Renal cortical epithelial cell (primary cell): ENCODE measurements around the gene STK32C. TPM values are rescaled to one million over a fixed set of nuclear protein-coding genes. Genes with fewer than 3 reads are reported as not detected.

Experiments used
- DNase-seq: peaks from one replicate; pipeline ENCODE4 v3.0.0-alpha.2; 2011; ENCODE audit warnings: low read depth
- total RNA-seq: library from RNA; depleted of rRNA; stranded (reverse); fragments of >200 nt; gene quantifications from 2 replicates; pipeline ENCODE4 v1.2.3, GENCODE V29; 2014

STK32C gene
- total RNA-seq, 1 donor from 2014 or later: 9.2 TPM

DNA sequence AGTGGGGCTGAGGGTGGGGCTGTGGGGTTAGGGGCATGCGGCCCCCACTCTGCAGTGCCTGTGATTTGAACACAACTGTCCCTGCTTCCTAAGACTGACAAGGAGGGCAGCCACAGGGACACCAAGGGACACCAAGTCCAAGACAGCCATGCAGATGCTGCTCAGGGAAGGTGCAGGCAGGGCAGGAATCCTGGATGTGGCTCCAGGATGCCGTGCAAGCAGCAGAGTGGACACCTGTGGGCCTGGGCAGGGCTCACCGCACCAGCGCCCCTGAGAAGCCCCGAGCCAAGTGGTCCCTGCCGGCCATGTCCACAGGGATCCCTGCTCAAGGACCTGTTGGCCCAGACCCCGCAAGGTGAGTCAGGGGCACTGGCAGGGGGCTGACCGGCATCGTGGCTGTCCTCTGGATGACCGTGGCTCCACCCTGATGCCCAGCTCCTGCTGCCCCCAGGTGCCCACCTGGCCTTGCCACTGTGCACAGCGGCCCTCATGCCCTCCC lies 58.5 kb downstream of the STK32C start:
- DNase-seq: no peak

DNA sequence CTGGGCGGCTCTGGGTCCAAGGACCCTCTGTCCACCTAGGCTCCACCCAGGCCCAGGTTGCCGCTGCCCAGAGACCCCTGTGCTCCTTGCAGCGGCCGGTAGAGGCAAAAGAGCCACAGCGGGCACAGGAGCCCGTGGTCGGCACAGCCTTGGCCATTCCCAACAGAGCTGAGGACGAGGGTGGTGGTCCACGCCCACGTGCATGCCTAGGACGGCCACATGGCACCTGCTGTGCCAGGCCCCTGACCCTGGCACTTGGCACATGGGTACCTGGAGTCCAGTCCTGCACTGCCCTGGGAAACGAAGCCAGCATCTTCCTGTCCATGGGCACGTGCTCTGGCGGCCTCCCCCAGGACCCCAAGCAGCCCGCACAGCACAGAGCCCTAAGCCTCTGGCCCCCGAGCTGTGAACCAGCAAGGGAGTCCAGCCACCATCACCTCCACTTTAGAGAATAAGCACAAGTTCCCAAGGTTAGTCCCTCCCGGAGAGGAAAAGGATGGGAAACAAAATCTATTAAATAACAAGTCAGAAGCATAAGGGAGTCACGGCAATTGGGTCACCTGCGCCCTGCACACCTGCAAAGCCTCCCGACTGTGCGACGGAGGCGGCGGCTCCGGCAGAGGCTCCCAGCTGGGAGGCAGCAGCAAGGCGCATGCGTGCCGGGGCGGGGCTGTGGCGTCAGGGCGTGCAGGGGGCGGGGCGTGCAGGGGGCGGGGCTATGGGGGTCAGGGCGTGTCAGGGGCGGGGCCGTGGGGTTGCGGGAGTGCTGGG lies 59.1 kb downstream of the STK32C start:
- DNase-seq: no peak

- DNase-seq: no peak
Observed at GRCh38 chr10:132247943-132248342, 59.8 kb downstream of the STK32C start.

DNA sequence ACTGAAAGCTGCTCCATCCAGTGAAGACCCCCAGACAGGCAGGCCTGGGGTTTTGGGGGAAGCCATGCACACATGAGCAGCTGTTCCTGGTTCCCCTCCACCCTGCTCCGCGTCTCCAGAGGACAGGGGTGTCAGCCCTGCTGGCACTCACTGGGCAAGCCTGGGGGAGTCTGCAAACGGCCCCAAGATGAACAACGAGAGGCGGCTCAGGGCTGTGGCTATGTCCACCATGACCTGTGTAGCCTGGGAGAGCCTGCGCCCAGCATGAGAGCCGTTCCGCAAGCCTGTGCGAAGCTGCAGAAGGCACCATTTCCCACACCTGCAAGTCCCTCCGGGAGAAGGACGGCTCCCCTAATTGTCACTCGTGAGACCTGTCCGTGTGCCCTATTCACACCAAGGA lies 61.5 kb downstream of the STK32C start:
- no peak for DNase-seq

- no peak for DNase-seq
Observed at GRCh38 chr10:132245056-132245455, 62.7 kb downstream of the STK32C start.

- DNase-seq: no peak
Observed at GRCh38 chr10:132243626-132244025, 64.1 kb downstream of the STK32C start.

GRCh38 chr10:132243141-132243540 lies 64.6 kb downstream of the STK32C start:
- no peak for DNase-seq

- no peak for DNase-seq
Observed at GRCh38 chr10:132242103-132242840, 65.5 kb downstream of the STK32C start.

- no peak for DNase-seq
Observed at GRCh38 chr10:132241496-132241895, 66.3 kb downstream of the STK32C start.

GRCh38 chr10:132241086-132241485 lies 66.7 kb downstream of the STK32C start:
- DNase-seq: no peak

DNA sequence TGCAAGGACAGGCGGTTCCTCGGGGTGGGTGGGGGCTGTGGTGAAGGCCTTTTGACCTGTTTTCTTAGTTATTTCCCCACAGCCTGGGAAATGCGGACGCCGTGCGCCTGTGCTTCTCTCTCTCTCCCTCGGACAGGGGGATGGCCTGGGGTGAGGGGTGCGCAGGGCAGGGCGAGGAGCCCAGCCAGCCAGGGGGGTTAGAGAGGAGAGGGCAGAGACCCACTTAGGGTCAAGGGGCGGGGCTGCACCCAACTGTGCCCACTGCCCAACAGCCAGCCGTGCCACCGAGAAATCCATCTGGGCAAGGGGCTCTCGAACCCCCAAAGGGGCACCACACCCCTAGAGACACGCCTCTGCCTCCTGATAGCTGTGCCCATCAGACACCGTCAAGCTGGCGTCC lies 67.2 kb downstream of the STK32C start:
- no peak for DNase-seq

GRCh38 chr10:132240156-132240555 lies 67.6 kb downstream of the STK32C start:
- no peak for DNase-seq

DNA sequence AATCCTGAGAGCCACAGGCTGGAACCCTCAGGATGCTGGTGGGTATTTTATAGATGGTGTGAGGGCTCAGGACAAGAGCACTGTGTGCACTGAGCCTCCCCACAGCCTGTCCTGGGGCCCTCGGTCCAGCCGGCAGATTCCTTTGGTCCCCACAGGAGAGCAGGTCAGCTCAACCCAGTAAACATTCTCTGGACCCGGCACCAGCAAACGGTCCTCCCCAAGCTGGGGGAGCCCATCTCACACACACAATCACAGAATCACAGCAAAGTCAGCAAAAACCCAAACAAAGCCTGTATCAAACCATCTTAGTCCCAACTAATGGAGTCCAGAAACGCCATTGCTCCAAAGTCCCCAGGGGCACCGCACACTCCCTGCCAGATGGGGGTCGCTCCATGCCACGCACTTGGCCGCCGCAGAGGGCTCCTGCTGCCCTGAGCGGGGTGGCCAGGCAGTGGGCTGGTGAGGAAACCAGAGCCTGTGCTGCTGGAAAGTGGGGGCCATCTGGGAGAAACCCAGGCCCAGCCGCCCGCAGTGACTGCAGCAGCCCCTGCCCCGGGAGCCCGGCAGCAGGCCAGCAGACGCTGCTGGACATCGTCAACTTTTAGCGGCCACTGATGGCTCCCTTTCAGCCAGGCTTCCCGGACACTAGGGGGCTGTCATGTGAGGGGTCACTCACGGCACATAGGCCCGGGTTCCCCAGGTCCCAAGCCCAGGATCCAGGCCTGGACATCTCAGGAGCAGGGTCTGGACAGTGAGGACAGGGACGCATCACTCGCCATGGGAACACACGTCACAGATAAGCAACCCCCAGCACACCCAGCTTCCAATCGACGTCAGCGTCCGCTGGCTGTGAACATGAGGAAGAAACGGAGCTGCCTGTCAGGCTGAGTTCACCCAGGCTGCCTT lies 68.4 kb downstream of the STK32C start:
- DNase-seq: no peak

GRCh38 chr10:132238371-132239125 lies 69.2 kb downstream of the STK32C start:
- DNase-seq: no peak

DNA sequence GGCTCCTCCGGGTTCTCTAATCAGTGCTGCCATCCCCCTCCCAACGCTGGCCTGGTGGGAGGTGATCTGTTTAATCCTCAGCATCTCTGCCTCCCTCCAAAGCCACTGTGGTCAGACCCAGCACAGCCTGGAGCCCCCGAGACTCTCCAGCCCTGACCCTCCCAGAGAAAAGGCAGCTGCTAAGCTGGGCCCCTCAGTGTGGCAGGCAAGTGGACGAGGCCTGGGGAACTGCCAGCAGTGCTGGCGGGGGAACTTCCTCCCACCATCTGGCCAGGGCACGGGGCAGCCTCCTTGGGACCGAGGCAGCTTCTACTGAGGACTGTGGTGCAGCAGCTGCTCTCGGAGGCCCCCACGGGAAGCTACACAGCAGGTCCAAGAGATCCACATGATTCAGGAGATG lies 69.9 kb downstream of the STK32C start:
- DNase-seq: no peak

GRCh38 chr10:132237396-132237795 lies 70.4 kb downstream of the STK32C start:
- no peak for DNase-seq

GRCh38 chr10:132236881-132237280 lies 70.9 kb downstream of the STK32C start:
- DNase-seq: no peak

GRCh38 chr10:132236161-132236560 lies 71.6 kb downstream of the STK32C start:
- DNase-seq: no peak

DNA sequence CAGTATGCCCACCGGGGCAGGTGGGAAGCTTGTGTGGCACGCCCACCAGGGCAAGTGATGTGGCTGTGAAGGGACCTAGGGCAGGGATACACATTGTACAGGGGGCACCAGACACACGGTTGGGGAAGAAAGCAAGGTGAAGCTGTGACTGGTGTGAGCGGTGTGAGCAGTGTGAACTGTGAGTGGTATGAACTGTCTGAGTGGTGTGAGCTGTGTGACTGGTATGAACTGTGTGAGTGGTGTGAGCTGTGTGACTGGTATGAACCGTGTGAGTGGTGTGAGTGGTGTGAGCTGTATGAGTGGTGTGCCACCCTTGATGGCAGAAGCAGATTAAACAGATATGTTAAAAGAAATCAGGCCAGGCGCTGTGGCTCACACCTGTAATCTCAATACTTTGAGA lies 72.9 kb downstream of the STK32C start:
- DNase-seq: no peak

- no peak for DNase-seq
Observed at GRCh38 chr10:132233501-132234085, 74.2 kb downstream of the STK32C start.

DNA sequence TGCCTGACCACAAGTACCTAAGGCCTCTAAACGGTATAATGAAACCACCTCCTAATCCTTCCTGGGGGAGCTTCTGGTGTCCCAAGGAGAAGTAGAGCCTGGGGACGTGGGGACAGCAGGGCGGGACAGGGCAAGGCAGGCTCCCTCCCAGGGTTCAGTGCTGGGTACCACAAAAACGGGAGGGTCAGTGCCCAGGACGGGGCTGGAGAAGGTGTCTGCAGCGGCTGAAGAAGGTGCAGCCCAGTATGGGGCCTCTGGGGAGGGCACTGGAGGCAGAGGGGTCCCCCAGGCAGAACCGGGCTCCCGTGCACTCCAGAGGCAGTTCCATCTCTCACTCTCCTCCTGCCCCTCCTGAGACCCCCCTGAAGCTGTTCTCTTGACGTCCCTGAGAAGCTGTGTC lies 74.8 kb downstream of the STK32C start:
- DNase-seq: no peak
